H1 (cell line): ENCODE measurements around the gene ARFGEF3. TPM values are rescaled to one million over a fixed set of nuclear protein-coding genes. Genes with fewer than 3 reads are reported as not detected.
A peak's percentile ranks its signal among the peaks of the same experiment; 100 is the strongest.

Experiments used
- CTCF ChIA-PET: fragments of 300-600 bp; sonication (Branson Sonifier 250); formaldehyde crosslinking; loops from one replicate; lab custom pipeline; 2021; ENCODE audit not compliant: partially characterized antibody; lab: Charles Lee
- POLR2A ChIA-PET: fragments of 300-600 bp; sonication (Branson Sonifier 250); formaldehyde crosslinking; loops from one replicate; lab custom pipeline; 2021; ENCODE audit warnings: inconsistent platforms; ENCODE audit not compliant: partially characterized antibody; lab: Charles Lee
- DNase-seq, 2 experiments: peaks; one replicate each; pipeline versions ENCODE4 v3.0.0 to v3.0.0-alpha.2; 2010 to 2022; ENCODE audit warnings: low spot score in 2 of 2, low read depth in 1 of 2, mixed read lengths in 1 of 2
- FAIRE-seq: peaks from 2 replicates; lab custom pipeline; 2011; peaks lifted over from hg19 to GRCh38; lab: Jason Lieb, UNC
- H2AFZ ChIP-seq: 2 replicates; pipeline ENCODE4 v1.8.1; 2012; ENCODE audit warnings: low read length, inconsistent platforms
- H2AK5ac ChIP-seq: 2 replicates; pipeline ENCODE4 v1.6.1; 2013; ENCODE audit warnings: low read depth, low read length
- H2BK120ac ChIP-seq: replicated peaks from 2 replicates; pipeline ENCODE3; 2013; ENCODE audit warnings: low read depth, low read length, inconsistent platforms
- H2BK12ac ChIP-seq: 2 replicates; pipeline ENCODE4 v1.6.1; 2013; ENCODE audit warnings: low read depth, low read length
- H2BK15ac ChIP-seq: 2 replicates; pipeline ENCODE4 v1.6.1; 2013; ENCODE audit warnings: low read length
- H2BK20ac ChIP-seq: 2 replicates; pipeline ENCODE4 v1.6.1; 2013; ENCODE audit warnings: low read length
- H2BK5ac ChIP-seq: 2 replicates; pipeline ENCODE4 v1.6.1; 2013; ENCODE audit warnings: low read depth, low read length
- H3K14ac ChIP-seq: 2 replicates; pipeline ENCODE4 v1.6.1; 2013; ENCODE audit warnings: inconsistent platforms; ENCODE audit not compliant: insufficient read length
- H3K18ac ChIP-seq: 2 replicates; pipeline ENCODE4 v1.6.1; 2013; ENCODE audit warnings: low read length; ENCODE audit errors: extremely low read depth
- H3K23ac ChIP-seq: 2 replicates; pipeline ENCODE4 v1.6.1; 2013; ENCODE audit warnings: inconsistent platforms; ENCODE audit not compliant: insufficient read length
- H3K23me2 ChIP-seq: 2 replicates; pipeline ENCODE4 v1.6.1; 2013; ENCODE audit warnings: low read depth, low read length
- H3K27ac ChIP-seq: 2 replicates; pipeline ENCODE4 v1.6.1; 2011; ENCODE audit warnings: low read depth, low read length, inconsistent platforms
- H3K27me3 ChIP-seq, 4 experiments: replicated peaks in 1 of 4; 1 replicate in 1 of 4; 2 replicates in 3 of 4; pipeline versions ENCODE4 v1.6.1 to v1.8.1; 2011 to 2013; ENCODE audit warnings: low read length in 3 of 4, mild to moderate bottlenecking in 3 of 4, inconsistent platforms in 2 of 4, mixed read lengths in 2 of 4, moderate library complexity in 1 of 4; ENCODE audit not compliant: control insufficient read depth in 3 of 4, insufficient read depth in 3 of 4; ENCODE audit errors: extremely low read depth in 1 of 4
- H3K36me3 ChIP-seq, 4 experiments: 2 replicates each; pipeline versions ENCODE4 v1.6.1 to v1.8.1; 2011 to 2013; ENCODE audit warnings: mild to moderate bottlenecking in 4 of 4, low read length in 3 of 4, moderate library complexity in 2 of 4, control low read depth in 1 of 4, inconsistent platforms in 1 of 4; ENCODE audit not compliant: insufficient read depth in 4 of 4, control insufficient read depth in 2 of 4
- H3K4ac ChIP-seq: replicated peaks from 2 replicates; pipeline ENCODE3; 2013; ENCODE audit warnings: low read length, low read depth, mixed read lengths, inconsistent platforms; ENCODE audit not compliant: insufficient read length
- H3K4me1 ChIP-seq, 4 experiments: replicated peaks in 1 of 4; 1 replicate in 1 of 4; 2 replicates in 3 of 4; pipeline versions ENCODE4 v1.6.1 to v1.8.1; 2011 to 2013; ENCODE audit warnings: low read length in 3 of 4, inconsistent platforms in 2 of 4, mixed read lengths in 1 of 4; ENCODE audit not compliant: insufficient read depth in 4 of 4, control insufficient read depth in 3 of 4
- H3K4me2 ChIP-seq, 2 experiments: 2 replicates each; pipeline versions ENCODE4 v1.6.1 to v1.8.1; 2011 to 2013; ENCODE audit warnings: low read depth in 2 of 2, low read length in 2 of 2, control low read depth in 1 of 2, inconsistent platforms in 1 of 2, mild to moderate bottlenecking in 1 of 2; ENCODE audit not compliant: insufficient read depth in 1 of 2
- H3K4me3 ChIP-seq, 4 experiments: fragments of 200-600, 300-600 bp in 1 of 4; sonication (generic), shearing (Covaris generic), sonication (Bioruptor Twin) in 1 of 4; 2 replicates each; pipeline versions ENCODE4 v1.5.1 to v1.8.1; 2011 to 2016; ENCODE audit warnings: low read length in 4 of 4, low read depth in 3 of 4, control low read depth in 2 of 4, inconsistent platforms in 2 of 4, mild to moderate bottlenecking in 2 of 4, mixed read lengths in 1 of 4, moderate library complexity in 1 of 4; ENCODE audit not compliant: insufficient read depth in 2 of 4; ENCODE audit errors: extremely low read depth in 1 of 4
- H3K56ac ChIP-seq: replicated peaks from 2 replicates; pipeline ENCODE3; 2013; ENCODE audit warnings: low read depth, mild to moderate bottlenecking, mixed read lengths, low read length, inconsistent platforms; ENCODE audit not compliant: insufficient read length
- H3K79me1 ChIP-seq: 2 replicates; pipeline ENCODE4 v1.6.1; 2013; ENCODE audit warnings: low read depth, low read length, control low read depth
- H3K79me2 ChIP-seq, 2 experiments: 2 replicates each; pipeline versions ENCODE4 v1.6.1 to v1.8.1; 2012 to 2013; ENCODE audit warnings: low read length in 2 of 2, mild to moderate bottlenecking in 2 of 2, inconsistent platforms in 1 of 2; ENCODE audit not compliant: insufficient read depth in 2 of 2, control insufficient read depth in 1 of 2
- H3K9ac ChIP-seq, 4 experiments: replicated peaks in 1 of 4; 1 replicate in 1 of 4; 2 replicates in 3 of 4; pipeline versions ENCODE4 v1.6.1 to v1.8.1; 2011 to 2013; ENCODE audit warnings: low read depth in 3 of 4, low read length in 3 of 4, control low read depth in 2 of 4, mild to moderate bottlenecking in 2 of 4, moderate library complexity in 2 of 4, inconsistent platforms in 1 of 4; ENCODE audit errors: extremely low read depth in 1 of 4
- H3K9me3 ChIP-seq, 2 experiments: 2 replicates each; pipeline versions ENCODE4 v1.6.1 to v1.8.1; 2012 to 2013; ENCODE audit warnings: mild to moderate bottlenecking in 2 of 2, moderate library complexity in 2 of 2, control low read depth in 1 of 2, inconsistent platforms in 1 of 2, low read depth in 1 of 2, low read length in 1 of 2, mixed read lengths in 1 of 2; ENCODE audit not compliant: insufficient read depth in 2 of 2
- H4K20me1 ChIP-seq, 2 experiments: replicated peaks in 1 of 2; 2 replicates each; pipeline versions ENCODE3 to v1.8.1; 2011 to 2013; ENCODE audit warnings: inconsistent platforms in 2 of 2, low read length in 2 of 2, mild to moderate bottlenecking in 1 of 2; ENCODE audit not compliant: insufficient read depth in 2 of 2, control insufficient read depth in 1 of 2
- H4K5ac ChIP-seq: 2 replicates; pipeline ENCODE4 v1.6.1; 2013; ENCODE audit warnings: low read length, low read depth, mixed read lengths, inconsistent platforms; ENCODE audit not compliant: insufficient read length
- H4K8ac ChIP-seq: 2 replicates; pipeline ENCODE4 v1.8.0; 2013; ENCODE audit warnings: mild to moderate bottlenecking, moderate library complexity, low read length, inconsistent platforms; ENCODE audit not compliant: insufficient read depth; ENCODE audit errors: extremely low read depth
- H4K91ac ChIP-seq: replicated peaks from 2 replicates; pipeline ENCODE3; 2013; ENCODE audit warnings: low read length, mixed read lengths, inconsistent platforms; ENCODE audit not compliant: insufficient read length
- RAD21 ChIP-seq, 2 experiments: IDR thresholded peaks in 1 of 2; conservative IDR thresholded peaks in 1 of 2; 2 replicates each; pipeline ENCODE4 v1.6.1; 2011; ENCODE audit warnings: low read depth in 2 of 2, low read length in 2 of 2, improper control_type of control experiment in 1 of 2, inconsistent platforms in 1 of 2, mild to moderate bottlenecking in 1 of 2, moderate library complexity in 1 of 2
- SP4 ChIP-seq: IDR thresholded peaks from 2 replicates; pipeline ENCODE4 v1.6.1; 2012; ENCODE audit warnings: low read length, inconsistent platforms
- TAF7 ChIP-seq: optimal IDR thresholded peaks from 2 replicates; pipeline ENCODE3; 2011; ENCODE audit warnings: low read depth, mild to moderate bottlenecking, inconsistent platforms, low read length, moderate library complexity, borderline replicate concordance
- YY1 ChIP-seq: IDR thresholded peaks from 2 replicates; pipeline ENCODE4 v1.6.1; 2011; ENCODE audit warnings: low read depth, mild to moderate bottlenecking, low read length
- WGBS, 2 experiments: shearing (Covaris generic) in 1 of 2; methylation state at CpG; one replicate each; pipeline versions ENCODE4 v1.1.6 to v1.1.7; 2013 to 2015; ENCODE audit warnings: low lambda C conversion rate in 2 of 2, mixed read lengths in 2 of 2, inconsistent platforms in 1 of 2, low coverage in 1 of 2, missing lambda C conversion rate in 1 of 2; ENCODE audit not compliant: insufficient replicate concordance in 2 of 2, insufficient coverage in 1 of 2, insufficient read length in 1 of 2; ENCODE audit errors: extremely low coverage in 1 of 2, missing lambda C conversion rate in 1 of 2; 5-methylcytosine and 5-hydroxymethylcytosine counted together
- polyA plus RNA-seq, 7 experiments: library from polyadenylated mRNA; depleted of rRNA in 3 of 7; stranded (reverse) in 5 of 7; unstranded in 2 of 7; fragments of >200 nt in 5 of 7; fragments of 200-250 nt in 2 of 7; gene quantifications; 1 replicate in 5 of 7; 2 replicates in 1 of 7; 4 replicates in 1 of 7; pipeline versions ENCODE4 v1.2.1 to v1.2.3, GENCODE V29; 2011 to 2013; ENCODE audit warnings: missing spikeins in 2 of 7, mixed read lengths in 2 of 7
- total RNA-seq: library from RNA; stranded (reverse); fragmentation: NEBNext Ultra II Directional; extraction: Animal tissue kit (Norgen Biotek cat#: 25700); gene quantifications from 2 replicates; pipeline ENCODE4 v1.2.1, GENCODE V29; 2021
- TF ChIP-seq, protein P1 (sequence below), 3 experiments: IDR thresholded peaks; 1 replicate in 2 of 3; 2 replicates in 1 of 3; pipeline versions ENCODE4 v1.5.1 to v1.6.1; 2011; ENCODE audit warnings: low read length in 3 of 3, mild to moderate bottlenecking in 3 of 3, inconsistent platforms in 2 of 3, low read depth in 1 of 3, moderate library complexity in 1 of 3; ENCODE audit not compliant: insufficient read depth in 1 of 3; ENCODE audit errors: control extremely low read depth in 1 of 3
- TF ChIP-seq, protein P2 (sequence below): IDR thresholded peaks from 2 replicates; pipeline ENCODE4 v1.6.1; 2012; ENCODE audit warnings: inconsistent platforms

The ARFGEF3 gene
- total and polyA plus RNA-seq, 2 of the 8 experiments (the other 6 are each of a cell fraction or from before 2014, with no cell fraction given): 5.8 to 23.2 TPM

DNA sequence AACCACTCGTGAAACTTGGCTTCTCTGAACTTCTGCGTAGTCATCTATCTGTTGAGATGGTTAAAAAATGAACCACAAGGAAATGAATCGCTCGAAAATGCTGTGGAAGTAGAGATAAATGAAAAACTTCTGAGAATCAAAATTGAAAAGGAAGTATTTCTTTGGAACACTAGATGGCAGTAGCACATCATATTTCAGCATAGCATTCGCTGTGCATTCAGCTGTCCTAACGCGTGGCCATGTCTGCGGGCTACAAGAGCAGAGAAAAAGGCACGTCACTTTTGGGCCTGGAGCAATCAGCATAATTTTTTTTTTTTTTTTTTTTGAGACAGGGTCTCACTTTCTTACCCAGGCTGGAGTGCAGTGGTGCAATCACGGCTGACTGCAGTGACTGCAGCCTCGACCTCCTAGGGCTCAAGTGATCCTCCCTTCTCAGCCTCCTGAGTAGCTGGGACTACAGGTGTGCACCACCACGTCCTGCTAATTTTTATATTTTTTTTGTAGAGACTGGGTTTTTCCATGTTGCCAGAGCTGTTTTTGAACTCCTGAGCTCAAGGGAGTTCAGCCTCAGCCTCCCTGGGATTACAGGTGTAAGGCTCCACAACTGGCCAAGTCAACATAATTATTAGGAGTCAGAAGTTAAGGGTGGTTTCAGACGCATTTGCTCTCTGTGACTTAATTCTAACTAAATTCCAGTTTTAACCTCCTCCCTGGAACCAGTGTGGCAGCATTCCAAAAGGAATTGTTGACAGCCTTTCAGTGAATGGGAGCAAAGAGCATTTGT, 45.7 kb upstream of the ARFGEF3 start:
- Histone ChIP-seq H3K4me1 (peaks cover 0 to 3% (median 2%) of the 10 kb centered on the region in 4 experiments; a peak in 3 of 7 replicates), H4K20me1 (no peaks in the 10 kb centered on the region), H3K4me3 (no peak overlapping the region), H2AK5ac (no peak overlapping the region), H3K18ac (no peak overlapping the region), H2BK5ac (no peak overlapping the region), H3K79me2 (no peaks in the 10 kb centered on the region), H4K91ac (no peak overlapping the region), H3K4me2 (peak overlapping the region in 1 of 2 experiments; percentile 16; a peak in 1 of 4 replicates), H4K5ac (no peak overlapping the region), H3K23ac (no peak overlapping the region), H3K27ac (no peak overlapping the region), H3K36me3 (no peaks in the 10 kb centered on the region), H2BK12ac (no peak overlapping the region), H2AFZ (no peak overlapping the region), H3K9ac (no peak overlapping the region), H3K79me1 (no peaks in the 10 kb centered on the region), H3K14ac (no peak overlapping the region), H3K27me3 (no peaks in the 10 kb centered on the region; a peak in 1 of 7 replicates), H3K56ac (no peak overlapping the region), H2BK20ac (no peak overlapping the region), H2BK120ac (no peak overlapping the region), H3K4ac (no peak overlapping the region), H2BK15ac (no peak overlapping the region), H3K9me3 (peaks cover 2 to 4% of the 10 kb centered on the region in 2 experiments; a peak in 2 of 4 replicates), H4K8ac (no peak overlapping the region), H3K23me2 (no peaks in the 10 kb centered on the region)
- DNase-seq: no peak
- peak; percentile 92 for FAIRE-seq
- ChIA-PET CTCF (interaction anchor here (0.7 to 7.1 kb wide), 83 partner anchors 9 to 1249 kb away, joined by 3 to 111 read pairs (median 4); partner anchors contain the start of genes HEBP2 and PBOV1), POLR2A (interaction anchor here (0.7 to 2.0 kb wide), 5 partner anchors 10 to 163 kb away, joined by 3 to 7 read pairs (median 4); no protein-coding TSS in a partner anchor)
- WGBS, 2 experiments: 46% methylated on average over 12 of the region's 13 CpGs; no CpG with 5 or more reads in 1 of the 2 experiments
- TF ChIP-seq, protein P1, sequence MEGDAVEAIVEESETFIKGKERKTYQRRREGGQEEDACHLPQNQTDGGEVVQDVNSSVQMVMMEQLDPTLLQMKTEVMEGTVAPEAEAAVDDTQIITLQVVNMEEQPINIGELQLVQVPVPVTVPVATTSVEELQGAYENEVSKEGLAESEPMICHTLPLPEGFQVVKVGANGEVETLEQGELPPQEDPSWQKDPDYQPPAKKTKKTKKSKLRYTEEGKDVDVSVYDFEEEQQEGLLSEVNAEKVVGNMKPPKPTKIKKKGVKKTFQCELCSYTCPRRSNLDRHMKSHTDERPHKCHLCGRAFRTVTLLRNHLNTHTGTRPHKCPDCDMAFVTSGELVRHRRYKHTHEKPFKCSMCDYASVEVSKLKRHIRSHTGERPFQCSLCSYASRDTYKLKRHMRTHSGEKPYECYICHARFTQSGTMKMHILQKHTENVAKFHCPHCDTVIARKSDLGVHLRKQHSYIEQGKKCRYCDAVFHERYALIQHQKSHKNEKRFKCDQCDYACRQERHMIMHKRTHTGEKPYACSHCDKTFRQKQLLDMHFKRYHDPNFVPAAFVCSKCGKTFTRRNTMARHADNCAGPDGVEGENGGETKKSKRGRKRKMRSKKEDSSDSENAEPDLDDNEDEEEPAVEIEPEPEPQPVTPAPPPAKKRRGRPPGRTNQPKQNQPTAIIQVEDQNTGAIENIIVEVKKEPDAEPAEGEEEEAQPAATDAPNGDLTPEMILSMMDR (IDR thresholded peaks at IDR 0.05; ENCODE audit: control extremely low read depth in 1 of 3, insufficient read depth in 1 of 3, low read depth in 1 of 3, low read length in 3 of 3): peak in 2 of 3 experiments; percentile 68 to 85; a peak in 3 of 4 replicates
- TF ChIP-seq TAF7: no peak
- peak; percentile 95 to 97 for TF ChIP-seq RAD21 (IDR thresholded peaks at IDR 0.05 in 1 of 2, conservative IDR thresholded peaks at IDR 0.05 in 1 of 2; ENCODE audit: low read depth in 2 of 2, low read length in 2 of 2)
- peak; percentile 69; the same call in 1 of the 2 replicates for TF ChIP-seq YY1
- TF ChIP-seq, protein P2, sequence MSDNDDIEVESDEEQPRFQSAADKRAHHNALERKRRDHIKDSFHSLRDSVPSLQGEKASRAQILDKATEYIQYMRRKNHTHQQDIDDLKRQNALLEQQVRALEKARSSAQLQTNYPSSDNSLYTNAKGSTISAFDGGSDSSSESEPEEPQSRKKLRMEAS: peak; percentile 41; the same call in 1 of the 2 replicates
- TF ChIP-seq SP4: no peak
